ENCODE results near the gene SCPEP1. TPM values are rescaled to one million over a fixed set of nuclear protein-coding genes. Genes with fewer than 3 reads are reported as not detected.

SCPEP1 gene
- total RNA-seq, 1 donor from 2014 or later, result 53.5 TPM

- no peak for TF ChIP-seq CTCF (conservative IDR thresholded peaks at IDR 0.05)
- no peaks in the 10 kb centered on the region for H3K27me3 Mint-ChIP-seq
- no peak overlapping the region for H3K27ac Mint-ChIP-seq
- DNase-seq (ENCODE audit: extremely low spot score, unreplicated experiment), result no peak
- peaks cover 9% of the 10 kb centered on the region for H3K9me3 Mint-ChIP-seq
- no peak overlapping the region for H3K4me3 Mint-ChIP-seq
- H3K4me1 Mint-ChIP-seq (ENCODE audit: unreplicated experiment), result no peaks in the 10 kb centered on the region
- no peaks in the 10 kb centered on the region for H3K36me3 Mint-ChIP-seq
These were observed 47.9 kb downstream of the SCPEP1 start for GRCh38 chr17:57025876-57026275.

DNA sequence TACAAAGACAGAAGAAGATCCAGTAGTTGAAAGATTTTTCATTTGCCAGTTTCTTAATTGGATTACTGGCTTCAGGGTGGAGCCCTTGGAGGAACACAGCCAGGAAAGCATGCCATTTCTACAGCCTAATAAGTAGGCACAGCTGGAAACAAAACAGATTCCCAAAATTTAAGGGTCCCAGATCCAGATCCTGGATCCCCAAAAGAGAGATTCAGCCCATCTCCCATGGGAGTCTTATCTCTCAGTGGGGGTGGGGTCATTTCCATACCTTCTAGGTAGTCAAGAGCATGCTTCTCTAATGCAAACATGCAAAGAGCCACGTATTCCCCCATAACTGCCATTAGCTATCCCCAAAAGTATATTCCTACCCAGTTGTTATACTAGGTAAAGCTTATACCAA, 49.9 kb downstream of the SCPEP1 start:
- H3K36me3 Mint-ChIP-seq, result no peaks in the 10 kb centered on the region
- no peaks in the 10 kb centered on the region for H3K4me1 Mint-ChIP-seq (ENCODE audit: unreplicated experiment)
- H3K4me3 Mint-ChIP-seq, result no peak overlapping the region
- no peaks in the 10 kb centered on the region for H3K27me3 Mint-ChIP-seq
- no peak overlapping the region for H3K27ac Mint-ChIP-seq
- no peak for TF ChIP-seq CTCF (conservative IDR thresholded peaks at IDR 0.05)
- no peak for DNase-seq (ENCODE audit: extremely low spot score, unreplicated experiment)
- peaks cover 9% of the 10 kb centered on the region for H3K9me3 Mint-ChIP-seq

GRCh38 chr17:57032343-57032742, 54.4 kb downstream of the SCPEP1 start:
- TF ChIP-seq CTCF (conservative IDR thresholded peaks at IDR 0.05), result no peak
- peak overlapping the region; percentile 29 for H3K27ac Mint-ChIP-seq
- H3K36me3 Mint-ChIP-seq, result no peaks in the 10 kb centered on the region
- H3K9me3 Mint-ChIP-seq, result peaks cover 4% of the 10 kb centered on the region
- no peak overlapping the region for H3K4me3 Mint-ChIP-seq
- H3K27me3 Mint-ChIP-seq, result peaks cover 3% of the 10 kb centered on the region
- DNase-seq (ENCODE audit: extremely low spot score, unreplicated experiment), result no peak
- no peaks in the 10 kb centered on the region for H3K4me1 Mint-ChIP-seq (ENCODE audit: unreplicated experiment)

DNA sequence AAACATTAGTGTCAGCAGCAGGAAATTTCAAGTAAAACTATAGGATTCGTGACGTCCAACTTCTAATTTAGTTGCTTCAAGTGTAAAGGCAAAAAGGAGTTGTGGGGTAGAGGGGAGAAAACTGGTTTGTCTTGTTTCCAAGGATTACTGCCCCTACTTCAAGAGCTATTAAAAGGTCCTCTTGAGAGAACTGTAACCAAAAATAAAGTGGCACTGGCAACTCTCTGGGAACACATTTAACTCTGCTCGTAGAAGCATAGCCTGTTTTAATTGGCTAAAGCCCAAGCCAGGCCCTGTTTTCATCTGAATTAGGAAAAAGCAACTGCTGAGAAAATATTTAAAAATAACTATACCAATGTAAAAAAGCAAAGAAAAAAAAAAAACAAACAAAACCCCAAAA, 55.4 kb downstream of the SCPEP1 start:
- no peak for DNase-seq (ENCODE audit: extremely low spot score, unreplicated experiment)
- peak overlapping the region; percentile 58 for H3K27ac Mint-ChIP-seq
- H3K4me1 Mint-ChIP-seq (ENCODE audit: unreplicated experiment), result no peaks in the 10 kb centered on the region
- no peak overlapping the region for H3K4me3 Mint-ChIP-seq
- H3K27me3 Mint-ChIP-seq, result peaks cover 3% of the 10 kb centered on the region
- no peak for TF ChIP-seq CTCF (conservative IDR thresholded peaks at IDR 0.05)
- H3K36me3 Mint-ChIP-seq, result no peaks in the 10 kb centered on the region
- H3K9me3 Mint-ChIP-seq, result peaks cover 2% of the 10 kb centered on the region

GRCh38 chr17:57034807-57035754, 57.1 kb downstream of the SCPEP1 start:
- Mint-ChIP-seq H3K36me3 (no peaks in the 10 kb centered on the region), H3K9me3 (no peaks in the 10 kb centered on the region), H3K4me1 (ENCODE audit: unreplicated experiment) (no peaks in the 10 kb centered on the region), H3K27me3 (peaks cover 10% of the 10 kb centered on the region), H3K4me3 (no peak overlapping the region), H3K27ac (no peak overlapping the region)
- no peak for TF ChIP-seq CTCF (conservative IDR thresholded peaks at IDR 0.05)
- DNase-seq (ENCODE audit: extremely low spot score, unreplicated experiment), result no peak
